ENCODE measurements around the gene PTPRD.

The PTPRD gene

DNA sequence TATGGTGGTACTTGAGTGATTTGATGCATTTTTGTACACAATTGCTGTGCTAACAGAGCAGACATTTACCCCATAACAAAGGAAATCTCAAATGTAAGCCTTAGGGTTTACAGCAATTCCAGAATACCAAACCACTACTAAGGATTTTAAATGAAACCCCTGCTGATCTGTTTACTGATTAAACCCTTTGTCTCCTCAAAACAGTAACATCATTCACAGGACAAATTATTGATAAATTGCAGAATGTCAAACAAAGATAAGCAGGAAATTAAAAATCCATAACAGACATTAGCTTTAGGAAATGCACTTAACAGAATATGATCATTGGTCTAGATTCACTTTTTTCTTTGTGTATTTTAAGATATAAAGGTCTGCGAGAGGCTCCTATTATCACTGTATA is 1796.9 kb downstream of the PTPRD start:
- in situ Hi-C loops (cut with MboI; ENCODE audit: low sequenced_read_pairs), result no loop called here

DNA sequence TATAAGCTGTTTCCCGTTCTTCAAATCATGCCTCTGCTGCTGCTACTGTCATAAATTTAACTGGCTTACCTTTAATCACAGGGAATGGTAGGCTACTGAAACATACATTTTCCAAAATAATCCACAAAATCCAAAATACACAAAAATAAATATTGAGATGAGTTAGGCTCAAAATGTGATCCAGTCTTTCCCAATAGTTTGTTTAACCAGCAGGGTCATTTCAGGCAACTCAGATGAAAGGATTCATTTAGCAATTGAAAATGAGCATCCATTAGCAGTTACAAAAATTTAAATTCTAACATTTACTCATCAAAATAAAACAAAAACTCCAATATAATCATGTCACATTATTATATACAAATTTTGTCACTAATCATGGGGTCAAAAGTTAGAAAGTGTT is 1797.6 kb downstream of the PTPRD start:
- in situ Hi-C loops (cut with MboI; ENCODE audit: low sequenced_read_pairs), result no loop called here

DNA sequence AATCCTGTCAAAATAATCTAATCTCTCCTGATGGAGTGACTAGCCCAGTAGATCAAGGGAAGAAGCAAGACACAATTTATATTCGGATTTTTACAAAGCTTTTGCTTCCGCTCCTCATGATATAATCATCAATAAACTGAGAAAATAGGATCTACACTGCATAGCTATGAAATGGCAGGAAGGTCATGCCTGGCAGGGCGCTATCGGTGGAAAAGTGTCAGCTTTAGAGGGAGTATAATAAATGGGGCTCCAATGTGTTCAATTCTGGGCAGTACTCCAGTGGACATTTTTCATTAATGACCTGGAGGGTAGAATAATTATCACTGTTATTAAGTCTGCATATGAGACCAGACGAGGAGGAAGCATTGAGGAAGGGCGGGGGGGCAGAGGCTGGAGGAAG is 1799.9 kb downstream of the PTPRD start:
- in situ Hi-C loops (cut with MboI; ENCODE audit: low sequenced_read_pairs), result no loop called here

DNA sequence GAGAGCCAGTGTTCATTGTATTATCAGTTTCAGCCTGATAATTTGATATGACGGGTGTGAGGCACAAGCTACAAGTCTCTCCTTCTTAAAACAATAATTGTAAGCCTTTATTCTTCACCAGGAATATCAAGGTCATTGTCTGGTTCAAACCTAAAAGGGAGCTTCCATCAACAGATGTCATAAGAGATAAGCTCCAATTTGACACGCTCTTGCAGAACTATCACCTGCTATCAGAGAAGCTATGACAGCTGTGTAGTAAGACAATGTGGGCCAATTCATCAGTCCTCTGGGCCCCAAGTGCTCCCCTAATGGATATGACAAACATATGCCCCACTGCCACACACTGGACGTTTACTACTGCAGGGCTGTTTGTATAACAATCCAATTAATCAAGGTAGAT is 1803.1 kb downstream of the PTPRD start:
- in situ Hi-C loops (cut with MboI; ENCODE audit: low sequenced_read_pairs), result no loop called here

DNA sequence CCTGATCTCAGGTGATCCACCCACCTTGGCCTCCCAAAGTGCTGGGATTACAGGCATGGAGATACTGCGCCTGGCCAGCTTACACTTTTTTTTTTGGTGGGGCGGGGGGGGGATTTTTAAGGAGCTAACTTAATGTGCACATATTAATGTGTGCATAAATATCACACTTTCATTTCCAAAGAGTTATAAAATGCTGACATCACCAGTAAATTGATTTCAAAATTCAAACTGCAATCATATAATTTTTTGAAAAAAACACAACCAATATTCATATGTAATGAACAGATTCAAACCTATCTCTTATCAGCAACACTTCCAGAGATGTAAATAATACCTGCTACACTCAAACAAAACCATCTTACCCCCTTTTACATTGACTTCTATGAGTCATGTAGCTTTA is 1806.7 kb downstream of the PTPRD start:
- in situ Hi-C loops (cut with MboI; ENCODE audit: low sequenced_read_pairs), result no loop called here

DNA sequence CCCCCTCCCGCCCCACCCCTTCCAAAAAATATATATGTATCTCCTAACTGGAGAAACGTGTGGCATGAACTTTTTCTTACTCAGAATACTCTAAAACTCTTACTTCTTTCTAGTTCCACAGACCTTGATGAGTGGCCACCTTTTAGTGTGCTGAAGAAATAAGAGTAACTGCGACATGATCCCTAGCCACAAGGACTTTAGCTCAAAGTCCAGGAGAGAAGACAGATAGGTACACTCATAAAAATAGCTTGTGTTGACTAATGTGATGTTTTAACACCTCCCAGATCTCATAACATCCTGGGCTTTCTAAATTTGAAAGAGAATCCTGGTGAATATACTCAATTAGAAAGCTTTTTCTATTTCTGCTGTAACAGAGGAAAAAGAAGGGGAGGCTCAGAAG is 1808.2 kb downstream of the PTPRD start:
- in situ Hi-C loops (cut with MboI; ENCODE audit: low sequenced_read_pairs), result no loop called here

GRCh38 chr9:8802242-8802641 is 1810.6 kb downstream of the PTPRD start:
- in situ Hi-C loops (cut with MboI; ENCODE audit: low sequenced_read_pairs), result no loop called here

DNA sequence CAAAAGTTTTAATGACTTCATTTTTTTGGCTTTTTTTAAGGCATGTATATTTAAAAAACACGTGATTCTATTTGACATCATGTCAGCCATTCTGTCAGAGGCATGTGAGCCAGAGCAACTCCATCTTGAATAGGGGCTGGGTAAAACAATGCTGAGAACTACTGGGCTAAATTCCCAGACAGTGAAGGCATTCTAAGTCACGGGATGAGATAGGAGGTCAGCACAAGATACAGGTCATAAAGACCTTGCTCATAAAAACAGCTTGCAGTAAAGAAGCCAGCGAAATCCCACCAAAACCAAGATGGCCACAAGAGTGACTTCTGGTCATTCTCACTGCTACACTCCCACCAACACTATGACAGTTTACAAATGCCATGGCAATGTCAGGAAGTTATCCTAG is 1812.6 kb downstream of the PTPRD start:
- in situ Hi-C loops (cut with MboI; ENCODE audit: low sequenced_read_pairs), result no loop called here

DNA sequence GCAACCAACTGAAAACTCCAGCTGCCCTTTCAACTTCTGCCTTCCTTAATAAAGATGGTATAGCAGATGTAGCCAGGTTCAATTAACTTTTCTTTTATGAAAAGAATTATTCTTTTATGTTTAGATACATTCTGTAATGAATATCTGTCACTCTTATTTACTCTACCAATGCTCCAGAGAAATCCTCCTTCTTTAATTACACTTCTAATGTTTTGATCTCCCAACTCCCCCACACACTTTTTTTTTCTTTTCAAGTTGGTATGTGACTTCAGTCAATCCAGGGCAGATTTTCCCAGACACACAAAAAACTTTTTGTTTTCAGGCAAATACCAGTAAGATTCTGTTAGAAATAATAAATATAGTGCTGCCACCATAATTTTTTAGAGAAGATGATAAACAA is 1813.2 kb downstream of the PTPRD start:
- in situ Hi-C loops (cut with MboI; ENCODE audit: low sequenced_read_pairs), result no loop called here

- in situ Hi-C loops (cut with MboI; ENCODE audit: low sequenced_read_pairs), result no loop called here
These were observed 1813.6 kb downstream of the PTPRD start for GRCh38 chr9:8799206-8799605.

DNA sequence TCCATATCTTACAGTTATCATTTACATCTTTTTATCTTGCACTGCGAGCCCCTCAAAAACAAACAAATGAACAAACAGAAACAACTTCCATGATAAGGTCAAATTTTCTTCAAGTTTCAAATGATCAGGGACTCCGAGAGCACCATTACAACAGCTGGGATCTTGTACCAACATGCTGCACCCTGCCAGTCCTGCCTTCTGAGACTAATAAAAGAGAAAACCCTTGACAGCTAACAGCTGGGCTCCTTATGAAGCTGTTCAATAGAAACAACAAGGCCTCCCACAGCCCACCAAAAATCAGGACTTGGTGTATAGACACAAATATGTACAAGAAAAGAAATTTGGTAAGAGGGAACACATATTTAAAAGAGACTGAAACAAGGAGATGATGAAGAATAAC is 1828.0 kb downstream of the PTPRD start:
- in situ Hi-C loops (cut with MboI; ENCODE audit: low sequenced_read_pairs), result no loop called here

DNA sequence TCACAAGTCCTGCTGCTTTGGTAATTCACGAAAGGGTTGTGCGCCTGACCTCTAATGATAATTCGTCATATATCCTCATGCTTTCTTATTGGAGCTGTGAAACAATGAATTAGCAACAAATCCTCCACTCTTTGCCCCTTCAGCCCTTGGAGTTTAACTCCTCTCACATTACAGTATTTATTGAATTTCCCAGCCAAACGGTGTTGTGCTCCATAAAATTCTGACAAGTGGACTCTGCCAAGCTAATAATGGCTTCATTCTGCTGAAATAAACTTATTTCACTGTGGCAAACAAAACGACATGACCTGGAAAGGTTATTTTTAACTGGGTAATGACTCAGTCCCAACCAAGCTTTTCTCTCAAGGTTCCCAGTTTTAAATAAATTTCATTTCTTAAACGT is 1828.9 kb downstream of the PTPRD start:
- in situ Hi-C loops (cut with MboI; ENCODE audit: low sequenced_read_pairs), result no loop called here

DNA sequence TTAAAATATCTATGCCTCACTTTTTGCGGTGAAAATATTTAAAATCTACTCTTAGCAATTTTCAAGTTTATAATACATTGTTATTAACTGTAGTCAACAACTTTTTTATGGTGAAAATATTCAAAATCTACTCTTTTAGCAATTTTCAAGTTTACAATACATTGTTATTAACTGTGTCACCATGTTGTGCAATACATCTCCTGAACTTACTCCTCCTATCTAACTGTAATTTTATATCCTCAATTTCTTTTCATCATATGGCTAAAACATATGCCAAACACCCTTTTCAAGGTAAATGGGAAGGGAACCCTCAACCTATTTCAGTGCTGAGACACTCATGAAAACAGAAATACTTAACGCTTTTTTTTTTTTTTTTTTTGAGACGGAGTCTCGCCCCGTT is 1830.6 kb downstream of the PTPRD start:
- in situ Hi-C loops (cut with MboI; ENCODE audit: low sequenced_read_pairs), result no loop called here

- in situ Hi-C loops (cut with MboI; ENCODE audit: low sequenced_read_pairs), result no loop called here
These were observed 1831.3 kb downstream of the PTPRD start for GRCh38 chr9:8781458-8781857.

GRCh38 chr9:8780386-8780785 is 1832.4 kb downstream of the PTPRD start:
- in situ Hi-C loops (cut with MboI; ENCODE audit: low sequenced_read_pairs), result no loop called here

- in situ Hi-C loops (cut with MboI; ENCODE audit: low sequenced_read_pairs), result no loop called here
These were observed 1833.3 kb downstream of the PTPRD start for GRCh38 chr9:8779478-8779877.

- in situ Hi-C loops (cut with MboI; ENCODE audit: low sequenced_read_pairs), result no loop called here
These were observed 1834.4 kb downstream of the PTPRD start for GRCh38 chr9:8778356-8778755.

DNA sequence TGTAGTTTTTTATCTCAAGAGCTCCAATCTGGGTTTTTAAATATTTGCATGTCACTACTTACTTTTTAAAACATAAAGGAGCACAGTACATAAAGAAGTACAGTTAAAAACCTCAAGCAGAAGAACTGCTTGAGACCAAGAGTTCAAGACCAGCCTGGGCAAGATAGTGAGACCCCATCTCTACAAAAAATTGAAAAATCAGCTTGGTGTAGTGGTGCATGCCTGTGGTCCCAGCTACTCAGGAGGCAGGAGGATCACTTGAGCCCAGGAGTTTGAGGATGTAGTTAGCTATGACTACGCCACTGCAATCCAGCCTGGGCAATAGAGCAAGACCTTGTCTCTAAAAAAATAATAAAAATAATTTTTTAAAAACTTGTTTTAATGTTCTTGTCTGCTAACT is 1840.5 kb downstream of the PTPRD start:
- in situ Hi-C loops (cut with MboI; ENCODE audit: low sequenced_read_pairs), result no loop called here

DNA sequence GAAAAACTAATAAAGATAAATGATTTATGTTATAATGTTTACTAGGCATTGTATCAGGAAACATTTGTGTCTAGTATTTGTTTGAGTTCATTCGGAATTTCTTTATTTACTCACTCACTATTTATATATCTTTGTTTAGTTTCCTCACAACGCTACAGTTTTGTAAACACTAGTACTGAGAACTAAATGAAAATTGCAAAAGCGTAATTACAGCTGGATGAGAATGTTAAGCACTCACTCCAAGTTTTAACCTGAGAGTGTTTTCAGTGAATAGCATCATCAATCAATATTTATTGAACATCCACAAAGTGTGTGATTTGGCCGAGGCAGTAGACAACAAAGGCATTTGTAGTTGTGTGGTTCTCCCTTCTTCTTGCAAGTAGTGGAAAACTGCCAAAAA is 1843.6 kb downstream of the PTPRD start:
- in situ Hi-C loops (cut with MboI; ENCODE audit: low sequenced_read_pairs), result no loop called here

- in situ Hi-C loops (cut with MboI; ENCODE audit: low sequenced_read_pairs), result no loop called here
These were observed 1846.7 kb downstream of the PTPRD start for GRCh38 chr9:8766096-8766495.

DNA sequence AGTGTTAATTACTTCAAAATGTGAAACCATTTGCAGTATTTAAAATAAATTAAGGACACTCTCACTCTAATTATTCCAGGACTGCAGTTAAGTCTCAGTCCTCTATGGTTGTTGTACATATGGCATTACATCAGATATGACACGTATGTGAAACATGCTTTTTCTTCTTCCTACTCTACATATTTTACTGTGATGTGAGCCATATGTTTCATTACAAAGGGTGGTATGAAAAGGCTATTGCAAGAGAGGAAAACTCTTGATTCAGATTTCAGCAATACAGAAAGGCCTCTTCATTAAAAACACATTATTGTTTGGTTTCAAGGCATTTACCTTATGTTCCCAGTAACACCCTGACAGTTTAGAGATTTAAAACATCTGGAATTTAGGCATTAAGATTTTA is 1848.8 kb downstream of the PTPRD start:
- in situ Hi-C loops (cut with MboI; ENCODE audit: low sequenced_read_pairs), result no loop called here

- in situ Hi-C loops (cut with MboI; ENCODE audit: low sequenced_read_pairs), result no loop called here
These were observed 1850.2 kb downstream of the PTPRD start for GRCh38 chr9:8762479-8763085.

DNA sequence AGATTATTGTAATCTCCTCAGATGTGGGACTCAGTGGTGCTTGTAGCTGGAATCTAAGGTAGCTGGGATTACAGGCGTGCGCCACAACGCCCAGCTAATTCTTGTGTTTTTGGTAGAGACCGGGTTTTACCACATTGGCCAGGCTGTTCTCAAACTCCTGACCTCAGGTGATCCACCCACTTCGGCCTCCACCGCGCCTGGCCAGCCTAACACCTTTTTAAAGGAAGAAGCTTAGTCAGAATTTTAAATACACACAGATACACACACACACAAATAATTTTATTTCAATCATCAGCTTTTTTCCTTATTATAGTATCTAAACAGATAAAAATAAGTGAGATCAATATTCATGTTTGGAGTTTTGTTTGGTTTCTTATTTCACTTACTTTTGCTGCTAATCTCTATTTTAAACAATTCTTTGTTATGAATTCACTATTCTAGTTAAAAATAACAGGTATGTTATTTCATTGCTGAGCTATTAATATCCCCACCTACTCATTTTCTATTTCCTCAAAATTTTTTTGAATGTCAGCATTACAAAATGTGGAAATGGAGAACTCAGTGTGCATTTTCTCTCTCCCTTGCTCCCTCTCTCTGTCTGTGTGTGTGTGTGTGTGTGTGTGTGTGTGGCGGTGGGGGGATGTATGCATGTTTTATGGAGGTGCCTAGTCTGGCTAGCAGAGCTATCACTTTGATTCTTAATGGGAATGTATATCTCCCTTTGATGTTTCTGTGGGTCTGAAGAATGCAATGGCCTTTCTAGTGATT is 1852.6 kb downstream of the PTPRD start:
- in situ Hi-C loops (cut with MboI; ENCODE audit: low sequenced_read_pairs), result no loop called here
